Measurements from ENCODE around the gene RCC1.

RCC1 gene

DNA sequence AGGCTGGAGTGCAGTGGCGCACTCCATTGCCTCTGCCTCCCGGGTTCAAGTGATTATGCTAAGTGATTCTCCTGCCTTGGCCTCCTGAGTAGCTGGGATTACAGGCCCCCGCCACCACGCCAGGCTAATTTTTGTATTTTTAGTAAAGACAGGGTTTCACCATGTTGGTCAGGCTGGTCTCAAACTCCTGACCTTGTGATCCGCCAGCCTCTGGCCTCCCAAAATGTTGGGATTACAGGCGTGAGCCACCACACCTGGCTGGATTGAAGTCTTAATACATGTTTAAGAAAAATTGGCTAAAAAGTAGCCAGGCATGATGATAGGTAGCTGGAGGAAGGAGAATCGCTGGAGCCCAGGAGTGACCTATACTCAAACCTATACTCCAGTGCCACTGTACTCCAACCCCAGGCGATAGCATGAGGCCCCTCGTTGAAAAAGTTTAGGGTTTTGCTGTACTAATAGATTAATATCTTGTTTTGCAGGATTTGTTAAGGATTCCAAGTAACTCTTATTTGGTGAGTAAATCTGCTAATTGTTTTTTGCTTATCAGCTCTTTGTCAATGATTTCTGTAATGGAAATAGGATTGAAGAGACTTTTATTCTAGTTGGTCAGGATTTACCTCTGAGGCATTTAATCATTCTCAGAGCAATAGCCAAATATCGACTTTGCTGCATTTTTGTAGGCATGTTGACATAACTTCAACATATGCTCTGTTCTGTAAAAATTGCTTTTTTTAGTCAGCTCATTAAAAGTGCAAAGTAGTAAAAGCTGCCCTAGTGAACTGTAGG, 2.0 kb downstream of the RCC1 start:
- Histone ChIP-seq H3K4me1 (ENCODE audit: low read length) (peaks cover 35% of the 10 kb centered on the region), H3K4me3 (ENCODE audit: low read length) (peak overlapping the region; percentile 89), H3K27ac (ENCODE audit: low read length) (peak overlapping the region; percentile 86), H3K36me3 (replicated peaks; ENCODE audit: low read depth, low read length) (peaks cover 59% of the 10 kb centered on the region), H3K27me3 (ENCODE audit: low read depth, low read length) (no peaks in the 10 kb centered on the region), H3K9me3 (ENCODE audit: insufficient read depth, low read length) (no peaks in the 10 kb centered on the region), H3K79me2 (ENCODE audit: low read length) (peaks cover 54% of the 10 kb centered on the region), H4K20me1 (ENCODE audit: insufficient read depth, low read length) (peaks cover 26% of the 10 kb centered on the region), H3K4me2 (ENCODE audit: low read length) (peak overlapping the region; percentile 97), H2AFZ (ENCODE audit: low read depth, low read length) (no peak overlapping the region), H3K9ac (ENCODE audit: low read length) (peak overlapping the region; percentile 96)
- no peak for TF ChIP-seq CTCF (IDR thresholded peaks at IDR 0.05; ENCODE audit: low read depth, low read length)
- TF ChIP-seq EZH2phosphoT487 (IDR thresholded peaks at IDR 0.05; ENCODE audit: low read depth), result no peak

GRCh38 chr1:28508435-28508754, 2.6 kb downstream of the RCC1 start:
- Histone ChIP-seq H3K79me2 (ENCODE audit: low read length) (peaks cover 54% of the 10 kb centered on the region), H3K4me3 (ENCODE audit: low read length) (peak overlapping the region; percentile 89), H3K9me3 (ENCODE audit: insufficient read depth, low read length) (no peaks in the 10 kb centered on the region), H3K4me2 (ENCODE audit: low read length) (peak overlapping the region; percentile 97), H3K27ac (ENCODE audit: low read length) (peak overlapping the region; percentile 86), H2AFZ (ENCODE audit: low read depth, low read length) (no peak overlapping the region), H3K36me3 (replicated peaks; ENCODE audit: low read depth, low read length) (peaks cover 61% of the 10 kb centered on the region), H3K9ac (ENCODE audit: low read length) (peak overlapping the region; percentile 96), H4K20me1 (ENCODE audit: insufficient read depth, low read length) (peaks cover 26% of the 10 kb centered on the region), H3K4me1 (ENCODE audit: low read length) (peaks cover 35% of the 10 kb centered on the region), H3K27me3 (ENCODE audit: low read depth, low read length) (no peaks in the 10 kb centered on the region)
- TF ChIP-seq CTCF (IDR thresholded peaks at IDR 0.05; ENCODE audit: low read depth, low read length), result no peak

GRCh38 chr1:28509705-28510272, 3.9 kb downstream of the RCC1 start:
- Histone ChIP-seq H3K4me2 (ENCODE audit: low read length) (peak overlapping the region; percentile 97), H3K4me3 (ENCODE audit: low read length) (peak overlapping the region; percentile 89), H3K27ac (ENCODE audit: low read length) (peak overlapping the region; percentile 86), H3K36me3 (replicated peaks; ENCODE audit: low read depth, low read length) (peaks cover 66% of the 10 kb centered on the region), H3K79me2 (ENCODE audit: low read length) (peaks cover 54% of the 10 kb centered on the region), H2AFZ (ENCODE audit: low read depth, low read length) (no peak overlapping the region), H3K4me1 (ENCODE audit: low read length) (peaks cover 35% of the 10 kb centered on the region), H3K27me3 (ENCODE audit: low read depth, low read length) (no peaks in the 10 kb centered on the region), H4K20me1 (ENCODE audit: insufficient read depth, low read length) (peaks cover 26% of the 10 kb centered on the region), H3K9ac (ENCODE audit: low read length) (peak overlapping the region; percentile 96; the same call in 1 of the 2 replicates), H3K9me3 (ENCODE audit: insufficient read depth, low read length) (no peaks in the 10 kb centered on the region)
- TF ChIP-seq EZH2phosphoT487 (IDR thresholded peaks at IDR 0.05; ENCODE audit: low read depth), result no peak
- TF ChIP-seq CTCF (IDR thresholded peaks at IDR 0.05; ENCODE audit: low read depth, low read length), result no peak

DNA sequence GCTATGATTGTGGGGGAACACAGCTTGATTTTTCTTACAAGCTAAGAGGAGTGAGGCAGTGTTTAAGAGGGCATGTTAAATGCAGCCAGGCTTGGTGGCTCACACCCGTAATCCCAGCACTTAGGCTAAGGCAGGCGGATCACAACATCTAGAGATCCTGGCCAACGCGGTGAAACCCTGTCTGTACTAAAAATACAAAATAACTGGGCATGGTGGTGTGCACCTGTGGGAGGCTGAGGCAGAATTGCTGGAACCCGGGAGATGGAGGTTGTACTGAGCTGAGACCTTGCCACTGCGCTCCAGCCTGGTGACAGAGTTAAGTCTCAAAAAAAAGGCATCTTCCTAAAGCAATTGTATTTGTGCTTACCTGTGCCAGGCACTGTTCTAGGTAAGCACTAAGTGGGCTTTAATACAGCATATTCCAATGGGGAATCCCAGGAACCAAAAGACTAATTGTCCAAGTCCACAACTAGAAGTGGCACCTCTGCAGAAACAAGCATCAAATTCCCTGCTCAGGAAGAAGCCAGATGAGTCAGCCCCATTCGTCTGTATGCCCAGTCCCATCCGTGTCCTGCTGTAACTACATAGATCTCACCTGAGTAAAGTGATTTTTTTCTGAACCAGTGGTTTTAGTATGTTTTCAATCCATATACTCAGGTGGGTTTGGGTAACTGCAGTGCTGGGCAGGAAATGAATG, 4.6 kb downstream of the RCC1 start:
- no peak for TF ChIP-seq EZH2phosphoT487 (IDR thresholded peaks at IDR 0.05; ENCODE audit: low read depth)
- TF ChIP-seq CTCF (IDR thresholded peaks at IDR 0.05; ENCODE audit: low read depth, low read length), result no peak
- no peak overlapping the region for H2AFZ ChIP-seq (ENCODE audit: low read depth, low read length)
- peaks cover 35% of the 10 kb centered on the region for H3K4me1 ChIP-seq (ENCODE audit: low read length)
- H3K9me3 ChIP-seq (ENCODE audit: insufficient read depth, low read length), result no peaks in the 10 kb centered on the region
- H3K79me2 ChIP-seq (ENCODE audit: low read length), result peaks cover 50% of the 10 kb centered on the region
- H3K4me3 ChIP-seq (ENCODE audit: low read length), result peak overlapping the region; percentile 89
- H3K27ac ChIP-seq (ENCODE audit: low read length), result peak overlapping the region; percentile 86
- H3K4me2 ChIP-seq (ENCODE audit: low read length), result peak overlapping the region; percentile 97
- H3K27me3 ChIP-seq (ENCODE audit: low read depth, low read length), result no peaks in the 10 kb centered on the region
- peak overlapping the region; percentile 13; the same call in 1 of the 2 replicates for H3K9ac ChIP-seq (ENCODE audit: low read length)
- peaks cover 66% of the 10 kb centered on the region for H3K36me3 ChIP-seq (replicated peaks; ENCODE audit: low read depth, low read length)
- peaks cover 26% of the 10 kb centered on the region for H4K20me1 ChIP-seq (ENCODE audit: insufficient read depth, low read length)
